Measurements from ENCODE around the gene ACSS1.

The ACSS1 gene

DNA sequence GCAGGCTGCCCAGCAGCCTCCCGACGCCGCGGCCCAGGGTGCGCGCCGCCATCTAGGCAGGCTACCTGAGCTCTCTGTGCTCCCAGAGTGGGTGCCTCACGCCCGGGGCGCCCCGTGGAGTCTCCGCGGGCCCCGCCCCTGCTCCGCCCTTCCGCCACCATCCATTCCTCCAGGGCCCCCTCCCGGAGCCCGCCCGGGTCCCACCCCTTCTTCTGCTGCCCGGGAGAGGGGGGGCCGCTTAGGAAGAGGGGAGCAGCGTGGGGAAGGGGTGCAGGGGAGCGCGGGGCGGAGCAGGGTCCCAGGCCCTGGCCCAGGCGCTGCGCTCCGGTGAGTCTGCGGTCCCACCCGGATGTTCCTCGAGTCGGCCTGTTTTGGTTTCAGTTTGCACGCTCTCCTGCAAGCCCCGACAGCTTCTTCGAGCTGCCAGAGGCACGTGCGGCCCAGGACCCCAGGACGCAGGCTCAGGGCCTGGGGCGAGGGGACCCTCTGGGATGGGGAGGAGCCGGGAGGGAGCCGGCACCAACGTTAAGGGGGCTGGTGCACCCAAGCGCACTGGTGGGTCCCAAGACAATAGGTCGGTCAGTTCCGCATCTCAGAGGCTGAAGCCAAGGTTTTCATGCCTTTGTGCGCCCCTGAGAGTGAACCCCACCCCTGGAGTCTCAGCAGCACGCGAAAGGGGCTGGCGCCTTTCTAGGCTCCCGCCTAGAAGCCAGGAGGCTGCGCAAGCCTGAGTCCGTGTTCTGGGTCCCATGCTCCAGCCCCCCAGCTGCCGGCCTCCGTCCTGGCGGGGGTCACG lies at the start of gene ACSS1:
ACSS1 (minus strand) TSS at position 89 of the 796 bp plus-strand sequence; CDS start at position 52, 37 bp downstream.
- peak; percentile 61 for DNase-seq (ENCODE audit: low spot score)

DNA sequence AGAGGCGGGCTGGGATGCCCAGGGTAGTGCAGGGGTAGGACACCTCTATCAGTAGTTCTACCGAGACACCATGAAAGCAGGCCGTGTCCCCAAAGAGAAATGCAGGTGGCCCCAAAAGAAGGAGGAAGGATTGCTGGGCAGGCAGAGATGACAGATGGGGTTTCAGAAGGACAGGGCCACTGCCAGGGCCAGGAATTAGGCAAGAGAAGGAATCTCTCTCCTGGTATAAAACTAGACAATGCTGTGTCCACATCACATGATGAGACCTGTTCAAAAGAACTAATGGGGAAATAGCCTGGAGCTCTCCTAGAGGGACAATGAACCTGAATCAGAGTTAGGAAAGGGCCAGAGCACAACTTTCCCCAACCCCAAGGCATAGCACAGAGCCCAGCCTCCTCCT lies 45.6 kb upstream of the ACSS1 start:
- DNase-seq (ENCODE audit: low spot score): no peak

DNA sequence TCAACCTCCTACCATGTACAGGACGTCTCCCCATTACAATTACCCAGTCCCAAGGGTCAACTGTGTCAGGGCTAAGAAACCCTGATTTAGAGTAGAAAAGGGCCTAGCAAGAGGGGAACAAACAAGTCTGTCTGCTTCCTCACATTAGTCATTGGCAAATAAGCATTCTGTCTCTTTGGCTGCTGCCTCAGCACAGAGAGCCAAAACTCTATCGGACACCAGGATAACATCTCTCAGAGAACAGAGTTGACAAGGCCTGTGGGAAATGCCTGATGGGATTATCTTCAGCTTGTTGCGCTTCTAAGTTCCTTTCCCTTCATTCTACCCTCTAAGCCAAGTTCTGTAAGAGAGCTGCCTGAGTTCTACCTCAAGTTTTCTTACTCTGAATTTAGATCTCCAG lies 43.0 kb upstream of the ACSS1 start:
- no peak for DNase-seq (ENCODE audit: low spot score)

DNA sequence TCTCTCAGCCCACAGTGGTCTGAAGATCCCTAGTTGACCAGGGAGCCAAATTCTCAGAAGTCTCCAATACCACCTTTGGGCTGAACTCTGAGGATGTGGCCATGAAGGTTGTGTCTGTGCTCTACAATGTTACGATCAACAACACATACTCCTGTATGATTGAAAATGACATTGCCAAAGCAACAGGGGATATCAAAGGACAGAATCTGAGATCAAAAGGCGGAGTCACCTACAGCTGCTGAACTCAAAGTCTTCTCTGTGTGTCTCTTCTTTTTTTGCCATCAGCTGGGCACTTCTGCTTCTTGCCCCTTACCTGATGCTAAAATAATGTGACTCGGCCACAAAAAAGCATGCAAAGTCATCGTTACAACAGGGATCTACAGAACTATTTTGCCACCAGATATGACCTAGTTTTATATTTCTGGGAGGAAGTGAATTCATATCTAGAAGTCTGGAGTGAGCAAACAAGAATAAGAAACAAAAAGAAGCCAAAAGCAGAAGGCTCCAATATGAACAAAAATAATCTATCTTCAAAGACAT lies 41.7 kb upstream of the ACSS1 start:
- no peak for DNase-seq (ENCODE audit: low spot score)

DNA sequence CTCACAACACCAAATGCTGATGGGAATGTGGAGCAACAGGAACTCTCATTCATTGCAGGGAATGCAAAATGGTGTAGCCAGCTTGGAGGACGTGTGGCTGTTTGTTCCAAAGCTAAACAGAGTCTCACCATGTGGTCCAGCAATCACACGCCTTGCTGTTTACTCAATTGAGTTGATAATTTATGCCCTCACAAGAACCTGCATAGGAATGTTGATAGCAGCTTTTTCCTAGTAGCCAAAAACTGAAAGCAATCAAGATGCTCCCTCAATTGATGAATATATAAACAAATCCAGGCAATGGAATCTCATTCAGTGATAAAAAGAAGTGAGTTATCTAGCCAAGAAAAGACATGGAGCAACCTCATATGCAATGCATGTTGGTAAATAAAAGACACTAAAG lies 39.6 kb upstream of the ACSS1 start:
- no peak for DNase-seq (ENCODE audit: low spot score)

DNA sequence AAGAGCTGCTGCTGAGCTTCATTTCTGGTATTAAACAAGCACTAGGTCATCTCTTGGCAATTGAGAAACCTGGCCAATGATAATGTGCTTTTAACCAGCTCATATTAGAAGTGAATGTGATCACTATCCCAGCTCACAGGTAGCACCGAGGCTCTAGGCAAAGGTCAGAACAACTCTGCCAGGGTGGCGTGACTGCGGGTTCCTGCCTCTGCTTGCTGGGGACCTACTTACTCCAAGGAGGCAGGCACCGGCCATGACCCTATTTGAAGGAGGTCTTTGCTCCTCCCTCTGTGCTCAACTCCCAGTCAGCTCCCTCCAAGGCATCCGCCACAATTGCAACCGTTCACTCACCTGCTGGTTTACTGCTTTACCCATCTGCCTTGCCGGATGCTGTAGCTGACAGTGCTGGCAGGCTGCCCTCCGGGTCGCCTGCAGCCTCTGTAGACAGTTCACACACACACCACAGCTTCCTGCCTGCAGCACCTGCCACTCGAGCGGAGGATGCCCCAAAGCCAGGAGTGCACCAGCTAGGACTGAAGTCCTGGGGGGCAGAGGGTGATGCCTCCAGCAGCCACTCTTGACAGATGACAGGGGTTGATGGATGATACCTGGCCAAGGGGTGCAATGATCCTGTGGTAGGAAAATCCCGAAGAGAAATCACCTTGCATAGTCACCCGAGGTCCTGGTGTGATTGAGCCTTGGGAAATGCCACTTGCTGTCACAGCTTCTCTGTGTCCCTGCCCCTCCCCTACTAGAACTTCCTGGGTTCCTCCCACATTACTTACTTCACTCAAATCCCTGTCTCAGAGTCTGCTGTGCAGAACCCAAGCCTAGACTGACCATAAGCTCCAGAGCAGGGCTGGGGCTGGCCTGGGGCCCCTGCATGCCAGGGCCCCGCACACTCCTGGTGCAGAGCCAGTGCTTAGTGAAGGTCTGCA lies 32.8 kb upstream of the ACSS1 start:
- DNase-seq (ENCODE audit: low spot score): no peak

DNA sequence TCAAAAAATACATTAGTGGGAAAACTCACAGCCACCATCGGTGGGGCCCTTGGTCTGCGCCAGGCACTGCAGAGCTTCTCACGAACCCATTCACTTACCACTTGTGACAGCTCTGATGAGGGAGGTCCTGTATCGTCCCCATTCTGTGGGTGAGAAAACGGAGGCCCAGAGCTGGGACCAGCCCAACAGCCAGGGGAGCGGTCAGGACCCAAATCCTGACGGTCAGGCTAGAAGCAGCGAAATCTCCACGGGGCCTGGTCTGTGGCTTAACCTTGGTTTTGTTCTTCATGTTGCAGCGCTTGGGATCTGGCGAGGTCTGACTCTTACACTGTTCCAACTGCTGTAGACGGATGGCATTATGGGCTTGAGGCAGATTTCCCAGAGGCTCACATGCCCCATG lies 31.7 kb upstream of the ACSS1 start:
- DNase-seq (ENCODE audit: low spot score): no peak

DNA sequence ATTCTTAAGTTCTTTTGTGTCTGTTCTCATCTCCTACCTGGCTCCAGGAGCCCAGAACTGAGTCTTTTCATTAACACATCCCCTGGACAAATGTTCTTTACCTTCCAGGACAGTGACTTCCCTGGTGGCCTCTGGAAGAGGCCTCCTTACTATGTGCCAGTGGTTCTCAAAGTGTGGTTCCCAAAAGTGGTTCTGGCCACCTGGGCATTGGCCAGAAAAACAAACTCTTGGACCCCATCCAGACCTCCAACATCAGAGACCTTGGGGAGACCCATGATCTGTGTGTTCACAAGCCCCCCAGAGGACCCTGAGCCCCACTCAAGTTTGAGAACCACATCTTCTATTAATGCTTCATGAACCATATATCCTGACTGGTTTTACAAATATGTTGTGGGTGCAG lies 31.2 kb upstream of the ACSS1 start:
- no peak for DNase-seq (ENCODE audit: low spot score)

DNA sequence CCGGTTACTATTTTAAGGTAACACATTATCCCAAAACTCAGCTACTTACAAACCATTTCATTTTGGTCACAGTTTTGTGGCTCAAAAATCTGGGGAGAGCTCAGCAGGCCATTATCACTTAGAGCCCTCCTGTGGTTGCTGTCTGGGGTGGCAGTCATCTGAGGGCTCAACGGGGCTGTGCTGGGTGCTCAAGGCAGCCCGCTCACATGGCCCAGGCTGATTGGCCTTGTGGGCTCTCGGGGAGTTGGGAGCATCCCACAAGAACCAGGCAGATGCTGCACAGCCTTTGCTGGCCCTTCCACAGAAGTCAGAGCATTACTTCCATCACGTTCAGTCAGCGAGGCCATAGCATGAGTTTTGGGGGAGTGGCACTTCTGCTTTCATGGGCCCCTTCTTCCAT lies 30.3 kb upstream of the ACSS1 start:
- no peak for DNase-seq (ENCODE audit: low spot score)

DNA sequence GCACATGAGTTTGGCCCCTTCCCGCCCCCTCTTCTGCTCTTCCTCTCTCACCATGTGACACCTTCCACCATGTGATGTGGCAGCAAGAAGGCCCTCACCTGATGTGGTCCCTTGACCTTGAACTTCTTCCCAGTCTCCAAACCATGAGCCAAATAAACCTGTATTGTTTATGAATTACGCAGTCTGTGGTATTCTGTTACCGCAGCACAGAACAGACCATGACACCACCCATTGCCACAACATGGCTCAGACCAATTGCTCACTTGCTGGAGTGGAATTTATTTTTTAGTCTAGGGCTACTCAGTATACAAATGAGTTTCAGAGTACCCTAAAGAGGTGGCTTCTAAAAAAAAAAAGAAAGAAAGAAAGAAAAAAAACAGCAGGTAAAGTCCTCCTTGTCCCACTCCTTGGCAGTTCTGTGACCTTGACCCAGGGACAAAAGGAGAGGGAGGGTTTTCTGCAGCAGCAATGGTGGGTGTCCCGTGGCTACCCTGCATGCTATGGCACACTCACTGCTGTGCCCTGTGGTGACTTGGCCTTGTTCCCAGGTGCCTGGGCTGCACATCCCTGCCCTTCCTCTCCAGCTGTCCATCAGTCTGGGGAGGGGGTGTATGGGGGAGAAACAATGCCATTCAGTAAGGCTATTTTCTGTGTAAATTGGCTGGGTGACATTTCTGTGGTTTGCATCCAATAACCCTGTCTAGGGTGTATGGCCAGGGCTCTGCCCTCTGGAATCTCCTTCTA lies 29.4 kb upstream of the ACSS1 start:
- DNase-seq (ENCODE audit: low spot score): no peak

DNA sequence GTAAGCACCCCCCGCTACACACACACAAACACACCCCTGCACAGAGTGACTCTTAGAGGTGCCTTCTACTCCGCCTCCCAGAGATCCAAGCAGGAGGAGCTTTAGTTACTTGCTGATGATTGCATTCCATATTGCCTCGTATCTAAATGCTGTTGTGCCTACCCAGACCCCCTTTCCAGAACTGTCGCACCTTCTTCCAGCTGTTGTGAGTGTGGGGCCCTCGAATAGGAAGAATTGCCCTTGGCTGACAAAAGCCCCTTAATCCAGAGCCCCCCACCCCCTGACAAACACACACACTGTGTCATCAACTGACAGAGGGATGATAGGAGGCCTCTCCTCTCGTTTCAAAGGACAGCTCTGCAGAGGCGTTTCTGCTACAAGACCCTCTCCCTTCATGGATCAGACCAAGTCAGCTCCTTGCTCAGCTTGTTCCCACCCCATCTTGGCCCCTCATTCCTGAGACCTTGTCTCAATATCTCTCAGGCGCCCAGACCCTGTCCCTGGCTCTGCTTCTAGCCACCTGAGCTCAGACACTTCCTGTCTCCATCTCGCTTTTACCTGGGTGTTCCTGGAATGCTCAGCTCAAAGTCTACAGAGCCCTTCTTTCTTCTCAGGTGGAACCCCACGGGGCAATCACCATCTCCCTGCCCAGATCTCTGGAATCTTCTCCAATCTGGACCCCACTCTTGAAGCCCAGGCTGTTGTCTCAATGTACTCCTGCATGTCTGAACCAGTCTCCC lies 28.0 kb upstream of the ACSS1 start:
- DNase-seq (ENCODE audit: low spot score): no peak

DNA sequence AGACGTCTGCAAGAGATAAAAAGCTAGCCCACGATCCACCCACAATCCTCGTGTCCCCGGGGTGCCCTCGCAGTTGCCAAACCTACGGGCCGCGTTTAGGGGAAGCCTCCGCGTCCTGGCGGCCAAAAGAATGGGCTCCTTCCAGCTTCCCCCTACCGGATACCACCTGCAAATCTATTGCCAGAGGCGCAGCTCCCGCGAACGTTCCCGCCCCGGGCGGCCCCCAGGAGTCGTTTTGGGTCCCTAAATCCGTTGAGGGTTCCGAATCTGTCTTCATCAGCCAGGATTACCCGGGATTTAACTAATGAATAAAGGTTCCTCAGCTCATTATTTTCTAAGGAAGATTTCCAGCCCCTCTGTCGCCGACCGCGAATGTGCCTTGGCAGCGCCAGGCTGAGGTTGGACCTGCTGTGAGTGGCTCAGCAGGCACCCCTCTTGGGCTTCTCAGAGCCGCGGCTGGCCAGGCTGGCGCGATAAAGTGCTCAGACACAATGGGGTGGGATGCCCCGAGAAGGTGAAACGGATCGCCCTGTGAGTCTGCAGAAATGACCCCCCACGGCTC lies 26.8 kb upstream of the ACSS1 start:
- no peak for DNase-seq (ENCODE audit: low spot score)

DNA sequence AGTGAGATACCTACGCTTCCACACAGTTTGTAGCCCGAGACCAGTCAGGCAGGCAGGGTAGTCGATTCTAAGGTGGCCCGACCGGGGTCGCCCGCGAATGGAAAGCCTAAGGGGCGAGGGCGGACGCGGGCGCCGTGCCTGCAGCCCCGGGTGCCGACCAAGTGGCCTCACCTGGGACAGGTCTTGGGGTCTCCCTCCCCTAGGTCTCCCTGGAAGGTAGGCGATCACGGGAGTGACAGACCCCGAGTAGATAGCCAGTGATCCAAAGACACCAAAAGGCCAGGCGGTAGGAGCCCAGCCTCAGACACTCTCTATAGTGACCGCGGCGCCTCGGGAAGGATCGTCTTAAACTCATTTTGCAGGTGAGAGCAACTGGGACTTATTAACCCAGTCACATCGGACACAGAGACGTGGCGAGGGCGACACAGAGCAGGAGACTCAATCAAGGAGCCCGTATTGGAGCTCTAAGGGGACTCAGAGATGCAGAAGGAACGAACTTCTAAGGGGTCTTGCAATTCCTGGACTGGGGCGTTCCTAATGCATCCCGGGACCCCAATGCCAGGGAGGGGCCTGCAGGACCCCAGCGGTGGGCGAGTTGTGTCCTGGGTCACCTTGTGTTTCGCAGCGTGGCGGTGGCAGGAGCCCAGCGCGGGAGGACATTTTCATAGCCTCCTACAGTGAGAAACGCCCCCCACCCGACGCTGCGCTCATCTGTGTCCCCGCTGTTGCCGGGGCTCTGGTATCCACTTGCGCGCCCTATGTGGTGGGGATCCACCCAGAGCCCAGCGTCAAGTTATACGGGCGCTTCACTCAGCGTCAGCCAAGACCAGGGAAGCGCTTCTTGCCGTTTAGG lies 26.1 kb upstream of the ACSS1 start:
- DNase-seq (ENCODE audit: low spot score): no peak

DNA sequence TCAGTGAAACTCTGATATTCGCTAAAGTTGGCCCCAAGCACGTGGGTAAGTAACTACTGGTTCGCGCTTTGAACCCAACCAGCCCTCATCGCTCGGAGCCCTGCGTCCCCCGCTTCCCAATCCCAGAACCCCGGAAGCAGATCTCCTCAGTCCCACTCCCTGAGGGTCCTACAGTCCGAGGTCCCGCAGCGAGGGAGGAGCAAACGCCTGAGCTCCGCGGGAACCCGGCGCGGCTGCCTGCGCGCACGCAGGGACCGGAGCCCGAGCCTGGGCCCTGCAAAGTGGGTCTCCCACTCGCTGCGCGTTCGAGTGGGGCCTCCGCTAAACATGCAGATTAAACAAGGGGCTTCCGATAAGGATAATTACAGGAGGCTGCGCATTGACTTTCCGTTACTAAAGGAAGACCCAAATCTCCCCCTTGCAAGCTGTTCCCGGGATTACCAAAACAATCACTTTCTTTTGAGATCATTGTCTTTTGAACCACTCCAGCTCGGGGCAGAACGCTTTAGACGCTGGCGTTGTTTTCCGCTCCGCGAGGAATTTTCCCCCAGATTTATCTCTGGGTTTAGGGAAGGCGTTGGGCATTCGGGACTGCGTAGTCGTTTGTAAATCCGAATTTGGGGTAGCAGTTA lies 25.3 kb upstream of the ACSS1 start:
- DNase-seq (ENCODE audit: low spot score): no peak

DNA sequence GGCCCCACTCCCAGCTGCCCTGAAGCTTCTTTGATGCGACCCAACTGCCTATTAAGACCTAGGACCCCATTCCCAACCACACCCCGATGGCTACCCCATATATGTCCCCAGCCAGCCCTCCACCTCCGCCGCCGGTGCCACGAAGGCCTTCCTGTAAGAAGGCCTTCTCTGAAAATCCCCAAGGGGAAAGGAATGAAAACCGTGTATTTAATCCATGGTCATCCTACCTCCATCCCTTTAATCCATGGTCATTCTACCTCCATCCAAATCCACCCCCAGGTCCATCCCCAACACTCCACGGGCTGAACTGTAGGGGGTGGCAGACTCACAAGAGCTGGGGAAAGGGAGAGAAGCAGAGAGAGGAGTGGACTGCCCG lies 24.5 kb upstream of the ACSS1 start:
- DNase-seq (ENCODE audit: low spot score): no peak

DNA sequence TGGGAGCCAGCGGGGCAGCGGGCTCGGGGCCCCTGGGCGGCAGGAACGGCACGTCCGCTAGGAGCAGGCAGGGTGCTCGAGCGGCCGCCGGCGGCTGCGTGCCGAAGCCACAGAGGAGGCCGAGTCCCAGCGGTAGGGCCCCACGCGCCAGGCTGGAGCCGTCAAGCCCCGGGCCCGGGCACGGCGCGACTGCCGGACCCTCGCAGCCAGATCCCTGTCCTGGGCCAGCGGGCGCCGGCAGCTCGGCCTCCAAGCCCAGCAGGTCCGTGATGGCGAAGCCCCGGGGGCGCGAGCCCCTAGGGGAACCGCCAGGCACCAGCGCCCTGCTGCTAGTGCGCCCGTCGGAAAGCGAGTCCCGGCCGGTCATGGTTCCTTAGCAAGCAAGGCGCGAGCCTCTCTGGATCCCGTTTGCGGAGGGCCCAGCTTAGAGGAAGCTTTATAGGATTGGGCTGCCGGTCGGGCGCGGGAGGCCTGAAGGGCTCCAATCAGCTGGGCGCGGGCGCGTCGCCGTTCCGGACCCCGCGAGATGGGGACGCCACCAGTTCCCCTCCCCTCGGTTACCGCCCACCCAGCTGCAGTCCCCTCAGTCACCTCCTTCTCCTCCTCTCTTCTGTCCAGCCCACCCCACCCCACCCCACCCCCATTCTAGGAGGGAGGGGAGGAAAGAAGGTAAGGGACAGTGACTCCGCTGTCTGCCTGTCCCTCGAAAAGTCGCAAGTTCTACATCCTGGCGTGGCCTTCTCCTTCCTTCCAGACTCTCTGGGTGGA lies 24.0 kb upstream of the ACSS1 start, which contains the start of gene VSX1:
VSX1 (minus strand) TSS at position 412 of the 768 bp plus-strand sequence; CDS start at position 367, 45 bp downstream.
- DNase-seq (ENCODE audit: low spot score): no peak

DNA sequence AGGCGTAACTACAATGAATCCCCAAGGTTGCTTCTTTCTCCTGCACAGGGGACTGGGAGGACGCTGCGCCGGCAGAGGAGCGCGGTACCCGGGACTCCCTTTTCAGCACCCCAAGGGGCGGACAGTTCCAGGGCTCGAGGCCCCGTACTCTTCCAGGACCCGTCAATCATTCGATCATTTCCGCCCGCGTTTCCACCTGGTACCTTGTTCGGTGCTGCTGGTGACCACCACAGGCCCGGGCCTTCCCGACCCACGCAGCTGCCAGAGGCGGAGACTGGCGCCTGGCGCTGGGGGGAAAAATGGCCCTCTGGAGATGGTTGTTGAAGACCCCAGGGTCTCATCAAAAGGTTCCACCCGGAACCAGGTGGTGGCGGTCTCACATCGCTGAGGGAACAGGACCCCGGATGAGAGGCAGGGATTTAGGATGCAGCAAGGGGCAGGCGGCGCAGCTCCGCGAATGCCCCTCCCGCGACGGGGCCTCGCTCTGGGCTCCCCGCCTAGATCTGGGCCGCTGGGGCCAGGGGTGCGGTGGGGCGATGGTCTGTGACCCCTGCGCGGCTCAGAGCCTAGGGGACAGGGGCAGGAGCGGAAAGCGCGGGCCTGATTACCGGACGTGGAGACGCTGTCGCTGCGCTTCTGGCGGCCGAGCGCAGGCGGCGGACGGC lies 23.3 kb upstream of the ACSS1 start:
- DNase-seq (ENCODE audit: low spot score): no peak

DNA sequence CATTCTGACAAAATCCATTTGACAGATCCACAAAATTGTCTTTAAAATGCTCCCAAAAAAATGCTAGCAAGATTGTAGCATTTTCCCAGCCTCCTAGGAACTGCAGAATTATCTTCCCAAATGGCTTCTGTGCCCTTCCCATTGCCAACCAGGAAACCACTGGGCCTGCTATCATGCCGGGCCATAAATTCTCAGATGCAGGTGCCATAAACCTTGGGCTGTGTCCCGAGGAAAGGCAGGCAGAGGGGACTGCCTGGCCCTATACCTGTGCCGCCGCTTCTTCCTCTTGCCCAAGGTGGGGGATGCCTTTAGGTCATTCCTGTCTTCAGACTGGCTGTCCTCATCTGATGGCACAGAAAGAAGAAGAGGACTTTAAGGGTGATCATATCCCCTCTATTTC lies 21.2 kb upstream of the ACSS1 start:
- DNase-seq (ENCODE audit: low spot score): no peak
